Measurements from ENCODE around the gene ANXA5.
"Not testable (repeated sequence)": the region's sequence is repeated elsewhere in the genome, so short reads cannot be mapped to it uniquely, and the experiment has no call there.

Gene ANXA5

GRCh38 chr4:121696581-121697461 lies at the start of gene ANXA5:
Gene ANXA5 (minus strand): TSS chr4:121696980. CDS start chr4:121696589, 391 bp downstream.
- no peak for DNase-seq (ENCODE audit: low read depth)

- DNase-seq (ENCODE audit: low read depth), result no peak
Observed at GRCh38 chr4:121742794-121743193, 46.0 kb upstream of the ANXA5 start.

GRCh38 chr4:121741751-121742150 lies 45.0 kb upstream of the ANXA5 start:
- no peak for DNase-seq (ENCODE audit: low read depth)

GRCh38 chr4:121740796-121741409 lies 44.1 kb upstream of the ANXA5 start:
- DNase-seq (ENCODE audit: low read depth), result no peak

GRCh38 chr4:121739575-121739974 lies 42.8 kb upstream of the ANXA5 start:
- no peak for DNase-seq (ENCODE audit: low read depth)

- DNase-seq (ENCODE audit: low read depth), result peak; percentile 52
Observed at GRCh38 chr4:121738780-121739535, 42.2 kb upstream of the ANXA5 start.

GRCh38 chr4:121737846-121738554 lies 41.2 kb upstream of the ANXA5 start:
- DNase-seq (ENCODE audit: low read depth), result no peak

- DNase-seq (ENCODE audit: low read depth), result no peak
Observed at GRCh38 chr4:121736735-121737351, 40.1 kb upstream of the ANXA5 start.

- DNase-seq (ENCODE audit: low read depth), result no peak
Observed at GRCh38 chr4:121734571-121734970, 37.8 kb upstream of the ANXA5 start.

- DNase-seq (ENCODE audit: low read depth), result no peak
Observed at GRCh38 chr4:121733942-121734341, 37.2 kb upstream of the ANXA5 start.

- DNase-seq (ENCODE audit: low read depth), result not testable (repeated sequence)
Observed at GRCh38 chr4:121729753-121730152, 33.0 kb upstream of the ANXA5 start.

GRCh38 chr4:121728798-121729226 lies 32.0 kb upstream of the ANXA5 start:
- DNase-seq (ENCODE audit: low read depth), result peak; percentile 67

GRCh38 chr4:121728066-121728465 lies 31.3 kb upstream of the ANXA5 start:
- DNase-seq (ENCODE audit: low read depth), result peak; percentile 76

- DNase-seq (ENCODE audit: low read depth), result no peak
Observed at GRCh38 chr4:121726642-121727268, 30.0 kb upstream of the ANXA5 start.

- DNase-seq (ENCODE audit: low read depth), result no peak
Observed at GRCh38 chr4:121724671-121725070, 27.9 kb upstream of the ANXA5 start.

- no peak for DNase-seq (ENCODE audit: low read depth)
Observed at GRCh38 chr4:121721700-121722099, 24.9 kb upstream of the ANXA5 start.

- no peak for DNase-seq (ENCODE audit: low read depth)
Observed at GRCh38 chr4:121720109-121720508, 23.3 kb upstream of the ANXA5 start.

- no peak for DNase-seq (ENCODE audit: low read depth)
Observed at GRCh38 chr4:121717680-121718237, 21.0 kb upstream of the ANXA5 start.

GRCh38 chr4:121714548-121714947 lies 17.8 kb upstream of the ANXA5 start:
- DNase-seq (ENCODE audit: low read depth), result no peak

- no peak for DNase-seq (ENCODE audit: low read depth)
Observed at GRCh38 chr4:121712783-121713182, 16.0 kb upstream of the ANXA5 start.
